Breast epithelium (tissue), 3 donors: ENCODE measurements around the gene PDPK1.

Experiments used
- CTCF ChIP-seq, 3 donors: fragments of 450-650 bp; IDR thresholded peaks; one replicate each; pipeline ENCODE4 v1.5.1; 2016 to 2017; ENCODE audit warnings: antibody characterized with exemption in 3 of 3, mild to moderate bottlenecking in 3 of 3, moderate library complexity in 3 of 3
- POLR2A ChIP-seq: fragments of 450-650 bp; IDR thresholded peaks from one replicate; pipeline ENCODE4 v1.6.1; 2016; ENCODE audit warnings: antibody characterized with exemption, mild to moderate bottlenecking, moderate library complexity
- POLR2AphosphoS5 ChIP-seq, 3 donors: sonication (generic); formaldehyde crosslinking; IDR thresholded peaks; one replicate each; pipeline ENCODE4 v1.6.1; 2017; ENCODE audit warnings: antibody characterized with exemption in 3 of 3

GRCh38 chr16:2533912-2534311 lies 3.9 kb upstream of the PDPK1 start:
- TF ChIP-seq CTCF (IDR thresholded peaks at IDR 0.05) = no peak
- no peak for TF ChIP-seq POLR2A
- TF ChIP-seq POLR2AphosphoS5 (IDR thresholded peaks at IDR 0.05) = no peak
